Choroid plexus epithelial cell (primary cell): ENCODE results near the gene ZC3H12C.

Experiments
- DNase-seq: peaks from one replicate; pipeline ENCODE4 v3.0.0-alpha.2; 2010; ENCODE audit warnings: low read depth
- H3K4me3 ChIP-seq: 2 replicates; pipeline ENCODE4 v1.5.1; 2011; ENCODE audit warnings: low read depth, mild to moderate bottlenecking, control low read depth, low read length, moderate library complexity
- TF ChIP-seq, protein P1 (sequence below): conservative IDR thresholded peaks from 2 replicates; pipeline ENCODE4 v1.5.1; 2011; ENCODE audit warnings: low read depth, mild to moderate bottlenecking, control low read depth, inconsistent platforms, low read length, moderate library complexity

The ZC3H12C gene

DNA sequence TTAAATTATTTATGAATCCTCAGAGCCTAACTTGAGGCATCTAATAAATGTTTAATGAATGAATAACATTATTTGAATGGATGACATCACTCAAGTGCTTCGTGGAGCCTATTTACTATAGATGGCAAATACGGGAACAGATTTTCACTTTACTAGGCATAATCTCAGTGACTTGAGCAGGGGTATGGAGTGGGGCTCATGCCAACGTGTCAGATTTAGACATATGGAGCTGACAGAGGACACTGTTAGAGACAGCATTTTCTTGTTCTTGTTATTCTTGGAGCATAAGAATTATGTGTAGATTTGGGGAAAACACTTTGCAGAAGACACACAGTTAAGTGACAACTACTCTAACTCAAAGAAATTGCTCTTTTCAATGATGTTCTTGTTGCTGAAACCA, 124.7 kb downstream of the ZC3H12C start:
- H3K4me3 ChIP-seq: no peak overlapping the region
- no peak for DNase-seq
- TF ChIP-seq, protein P1, sequence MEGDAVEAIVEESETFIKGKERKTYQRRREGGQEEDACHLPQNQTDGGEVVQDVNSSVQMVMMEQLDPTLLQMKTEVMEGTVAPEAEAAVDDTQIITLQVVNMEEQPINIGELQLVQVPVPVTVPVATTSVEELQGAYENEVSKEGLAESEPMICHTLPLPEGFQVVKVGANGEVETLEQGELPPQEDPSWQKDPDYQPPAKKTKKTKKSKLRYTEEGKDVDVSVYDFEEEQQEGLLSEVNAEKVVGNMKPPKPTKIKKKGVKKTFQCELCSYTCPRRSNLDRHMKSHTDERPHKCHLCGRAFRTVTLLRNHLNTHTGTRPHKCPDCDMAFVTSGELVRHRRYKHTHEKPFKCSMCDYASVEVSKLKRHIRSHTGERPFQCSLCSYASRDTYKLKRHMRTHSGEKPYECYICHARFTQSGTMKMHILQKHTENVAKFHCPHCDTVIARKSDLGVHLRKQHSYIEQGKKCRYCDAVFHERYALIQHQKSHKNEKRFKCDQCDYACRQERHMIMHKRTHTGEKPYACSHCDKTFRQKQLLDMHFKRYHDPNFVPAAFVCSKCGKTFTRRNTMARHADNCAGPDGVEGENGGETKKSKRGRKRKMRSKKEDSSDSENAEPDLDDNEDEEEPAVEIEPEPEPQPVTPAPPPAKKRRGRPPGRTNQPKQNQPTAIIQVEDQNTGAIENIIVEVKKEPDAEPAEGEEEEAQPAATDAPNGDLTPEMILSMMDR: no peak

DNA sequence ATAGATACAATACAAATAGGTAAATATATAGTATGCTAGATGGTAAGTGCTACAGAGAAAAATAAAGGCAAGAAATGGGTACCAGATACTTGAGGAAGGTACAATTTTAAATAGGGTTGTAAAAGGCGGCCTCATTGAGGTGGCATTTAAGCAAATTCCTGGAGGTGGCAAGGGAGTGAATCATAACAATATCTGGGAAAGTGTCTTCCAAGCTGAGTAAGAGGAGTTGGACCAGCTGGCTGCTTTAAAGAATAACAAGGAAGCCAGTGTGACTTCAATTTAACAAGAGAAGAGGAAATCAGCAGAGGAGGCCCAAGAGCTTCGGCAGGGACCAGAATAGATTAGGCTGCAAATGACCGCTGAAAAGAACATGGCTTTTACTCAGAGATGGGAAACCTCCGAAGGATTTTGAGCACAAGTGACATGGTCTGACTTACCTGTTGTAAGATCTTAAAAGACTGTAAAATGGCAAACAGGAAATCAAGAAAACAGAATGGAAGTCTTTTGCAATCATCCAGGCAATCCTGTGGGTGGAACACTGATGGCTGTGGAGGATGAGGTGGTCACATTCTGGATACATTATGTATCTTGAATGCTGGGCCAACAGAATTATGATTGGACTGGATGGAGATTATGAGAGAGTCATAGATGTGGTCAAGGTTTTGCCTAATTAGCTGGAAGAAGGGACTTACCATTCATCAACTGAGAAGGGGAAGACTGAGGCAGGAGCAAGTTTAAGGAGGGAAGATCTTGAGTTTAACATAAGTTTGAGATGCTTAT, 126.0 kb downstream of the ZC3H12C start:
- TF ChIP-seq, protein P1: no peak
- no peak for DNase-seq
- no peak overlapping the region for H3K4me3 ChIP-seq
